Fibroblast of the aortic adventitia (primary cell): ENCODE measurements around the gene ZNF160. TPM values are rescaled to one million over a fixed set of nuclear protein-coding genes. Genes with fewer than 3 reads are reported as not detected.
"Not testable (repeated sequence)": the region's sequence is repeated elsewhere in the genome, so short reads cannot be mapped to it uniquely, and the experiment has no call there.

Experiments
- DNase-seq: peaks from one replicate; pipeline ENCODE4 v3.0.0-alpha.2; 2010; ENCODE audit warnings: low read depth
- H3K4me3 ChIP-seq: 2 replicates; pipeline ENCODE4 v1.5.1; 2011; ENCODE audit warnings: low read depth, mild to moderate bottlenecking, control low read depth, low read length, moderate library complexity
- CTCF ChIP-seq: IDR thresholded peaks from 2 replicates; pipeline ENCODE4 v1.5.1; 2011; ENCODE audit warnings: mild to moderate bottlenecking, low read length, control low read depth, inconsistent platforms; ENCODE audit not compliant: insufficient read depth
- total RNA-seq: library from RNA; depleted of rRNA; stranded (reverse); fragments of >200 nt; gene quantifications from 2 replicates; pipeline ENCODE4 v1.2.3, GENCODE V29; 2012; ENCODE audit warnings: low replicate concordance

Gene ZNF160
- total RNA-seq, 1 donor, result 32.4 TPM

- DNase-seq, result peak; percentile 3
- peak overlapping the region; percentile 95 for H3K4me3 ChIP-seq
- TF ChIP-seq CTCF, result no peak
Observed at GRCh38 chr19:53102206-53102755, 941 bp downstream of the ZNF160 start.

GRCh38 chr19:53101518-53101917 is 1.7 kb downstream of the ZNF160 start:
- DNase-seq, result no peak
- TF ChIP-seq CTCF, result no peak
- peak overlapping the region; percentile 95 for H3K4me3 ChIP-seq

- not testable (repeated sequence) for DNase-seq, H3K4me3 ChIP-seq
Observed at GRCh38 chr19:53098570-53098969, 4.7 kb downstream of the ZNF160 start.

GRCh38 chr19:53096982-53097690 is 6.1 kb downstream of the ZNF160 start:
- DNase-seq, H3K4me3 ChIP-seq: not testable (repeated sequence)

GRCh38 chr19:53096579-53096978 is 6.6 kb downstream of the ZNF160 start:
- not testable (repeated sequence) for H3K4me3 ChIP-seq, DNase-seq

- H3K4me3 ChIP-seq, result no peak overlapping the region
- no peak for DNase-seq
- no peak for TF ChIP-seq CTCF
Observed at GRCh38 chr19:53094754-53095575, 8.3 kb downstream of the ZNF160 start.

GRCh38 chr19:53092723-53093122 is 10.5 kb downstream of the ZNF160 start:
- no peak for DNase-seq
- TF ChIP-seq CTCF, result no peak
- no peak overlapping the region for H3K4me3 ChIP-seq

GRCh38 chr19:53091413-53092254 is 11.6 kb downstream of the ZNF160 start:
- no peak overlapping the region for H3K4me3 ChIP-seq
- no peak for DNase-seq
- TF ChIP-seq CTCF, result no peak
